K562 (cell line): ENCODE results near the gene DHODH. TPM values are rescaled to one million over a fixed set of nuclear protein-coding genes. Genes with fewer than 3 reads are reported as not detected.

Experiments
- E2F4 ChIP-seq: sonication (generic); formaldehyde crosslinking; IDR thresholded peaks from 2 replicates; pipeline ENCODE4 v1.8.0; 2022; ENCODE audit warnings: mild to moderate bottlenecking, low read depth, missing genetic modification reagents
- KDM5B ChIP-seq: fragments of 200-600 bp; sonication (generic); IDR thresholded peaks from 2 replicates; pipeline ENCODE4 v1.6.1; 2012; ENCODE audit warnings: low read depth, mild to moderate bottlenecking, moderate library complexity, low read length, control low read depth, inconsistent platforms; ENCODE audit not compliant: insufficient replicate concordance
- REST ChIP-seq, 2 experiments: fragments of 450-650 bp; formaldehyde crosslinking in 1 of 2; IDR thresholded peaks; 2 replicates each; pipeline versions ENCODE4 v1.4.0 to v1.6.1; 2014 to 2020; ENCODE audit warnings: mild to moderate bottlenecking in 2 of 2, borderline replicate concordance in 1 of 2, low read depth in 1 of 2
- SNAPC5 ChIP-seq: fragments of 250-450 bp; sonication (Bioruptor Pico); IDR thresholded peaks from 2 replicates; pipeline ENCODE4 v1.8.0; 2021; ENCODE audit warnings: moderate library complexity, mild to moderate bottlenecking, inconsistent platforms
- UBTF ChIP-seq, 2 experiments: IDR thresholded peaks; 2 replicates each; pipeline ENCODE4 v1.6.1; 2012; ENCODE audit warnings: improper control_type of control experiment in 2 of 2, low read depth in 2 of 2, low read length in 2 of 2, borderline replicate concordance in 1 of 2
- ZNF583 ChIP-seq: fragments of 250-450 bp; sonication (Bioruptor Pico); IDR thresholded peaks from 2 replicates; pipeline ENCODE4 v1.4.0; 2020
- ZNF639 ChIP-seq, 2 experiments: fragments of 200-800 bp in 1 of 2; sonication (Bioruptor generic) in 1 of 2; sonication (generic) in 1 of 2; formaldehyde crosslinking in 1 of 2; IDR thresholded peaks in 1 of 2; conservative IDR thresholded peaks in 1 of 2; 2 replicates each; pipeline versions ENCODE4 v1.5.0 to v1.6.1; 2016 to 2020; ENCODE audit warnings: missing compliant biosample characterization in 1 of 2, missing genetic modification characterization in 1 of 2, missing genetic modification reagents in 1 of 2
- ZZZ3 ChIP-seq: fragments of 450-650 bp; IDR thresholded peaks from 2 replicates; pipeline ENCODE4 v1.6.1; 2016; ENCODE audit warnings: antibody characterized with exemption, mild to moderate bottlenecking, moderate library complexity
- polyA plus RNA-seq, 8 experiments: library from polyadenylated mRNA; depleted of rRNA in 4 of 8; stranded (reverse) in 5 of 8; unstranded in 3 of 8; fragments of >200 nt; fragmentation: Nextera tagmentation in 2 of 8; fragmentation: Illumina TruSeq in 1 of 8; extraction: Ambion mirVana in 2 of 8; extraction: Trizol in 1 of 8; gene quantifications; 2 replicates each; pipeline versions ENCODE4 v1.2.1 to v1.2.3, GENCODE V29; 2011 to 2014; ENCODE audit warnings: inconsistent platforms in 1 of 8, missing spikeins in 1 of 8
- total RNA-seq, 7 experiments: library from RNA; depleted of rRNA in 6 of 7; stranded (reverse); fragments of >200 nt in 6 of 7; fragmentation: Illumina TruSeq in 2 of 7; extraction: Trizol in 2 of 7; gene quantifications; 2 replicates each; pipeline versions ENCODE4 v1.2.1 to v1.2.3, GENCODE V29; 2011 to 2021; ENCODE audit warnings: low replicate concordance in 1 of 7

DHODH gene
- total and polyA plus RNA-seq, 9 of the 15 experiments (the other 6 are each of a cell fraction or from before 2014, with no cell fraction given) = 4.3 to 19.9 (median 12.7) TPM

- TF ChIP-seq REST (IDR thresholded peaks at IDR 0.05; ENCODE audit: borderline replicate concordance) (no peak; the same call in 1 of the 2 replicates), REST (CRISPR knock-in tag; IDR thresholded peaks at IDR 0.05; ENCODE audit: low read depth) (0 out of 2 replicates have a peak, but pooled peaks have one; percentile 25), E2F4 (CRISPR knock-in tag) (no peak), UBTF (IDR thresholded peaks at IDR 0.05; ENCODE audit: borderline replicate concordance in 1 of 2, low read depth in 2 of 2, low read length in 2 of 2) (0 out of 4 replicates have a peak, but pooled peaks have one; percentile 28 to 33), SNAPC5 (CRISPR knock-in tag) (no peak), ZNF639 (CRISPR knock-in tag; conservative IDR thresholded peaks at IDR 0.05 in 1 of 2, IDR thresholded peaks at IDR 0.05 in 1 of 2) (0 out of 4 replicates have a peak, but pooled peaks of 1 of the 2 experiments have one; percentile 22), ZNF583 (no peak), KDM5B (peak; percentile 54), ZZZ3 (no peak)
These were observed at the start of gene DHODH (continued) for GRCh38 chr16:72008424-72009216.
